NCI-H69 (cell line): ENCODE results near the gene PARP3.
"Not testable (repeated sequence)": the region's sequence is repeated elsewhere in the genome, so short reads cannot be mapped to it uniquely, and the experiment has no call there.

Experiments
- DNase-seq: peaks from one replicate; lab custom pipeline; 2025; lab: John Stamatoyannopoulos, UW

The PARP3 gene

GRCh38 chr3:51985063-51985462 lies 42.9 kb downstream of the PARP3 start:
- no peak for DNase-seq

DNA sequence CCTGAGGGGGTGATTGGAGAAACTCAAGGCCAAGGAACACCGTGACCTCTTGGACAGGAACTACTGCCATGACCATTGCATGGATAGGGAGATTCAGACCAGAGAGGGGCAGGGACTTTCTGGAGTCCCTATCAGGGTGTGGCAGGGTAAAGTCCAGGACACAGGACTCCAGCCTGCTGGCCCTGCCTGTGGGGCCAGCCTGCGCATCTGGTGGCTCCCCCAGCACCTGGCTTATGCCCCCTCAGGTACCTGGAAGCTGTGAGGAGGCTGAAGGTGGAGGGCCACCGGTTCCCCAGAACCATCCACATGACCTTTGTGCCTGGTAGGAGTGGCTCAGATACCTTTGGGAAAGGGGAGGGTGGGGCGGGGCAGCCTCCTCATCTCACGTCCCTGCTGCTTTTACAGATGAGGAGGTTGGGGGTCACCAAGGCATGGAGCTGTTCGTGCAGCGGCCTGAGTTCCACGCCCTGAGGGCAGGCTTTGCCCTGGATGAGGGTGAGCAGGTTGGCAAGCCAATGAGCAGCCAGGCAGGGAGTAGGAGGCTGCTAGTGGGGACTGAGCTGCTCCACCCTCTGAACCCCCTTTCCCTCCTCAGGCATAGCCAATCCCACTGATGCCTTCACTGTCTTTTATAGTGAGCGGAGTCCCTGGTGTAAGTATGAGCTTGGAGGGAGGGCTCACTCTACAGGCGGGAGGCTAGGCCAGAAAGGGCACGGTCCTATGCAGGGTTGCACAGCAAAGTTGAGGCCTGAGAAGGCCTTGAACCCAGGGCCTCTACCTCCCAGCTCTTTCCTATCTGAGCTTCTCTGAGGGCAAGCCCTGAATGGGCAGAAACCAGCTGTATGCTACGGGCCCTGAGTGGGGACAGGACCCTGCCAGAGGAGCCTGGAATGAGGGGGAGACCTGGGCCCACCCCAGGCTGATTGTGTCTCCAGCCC lies 44.1 kb downstream of the PARP3 start:
- no peak for DNase-seq

DNA sequence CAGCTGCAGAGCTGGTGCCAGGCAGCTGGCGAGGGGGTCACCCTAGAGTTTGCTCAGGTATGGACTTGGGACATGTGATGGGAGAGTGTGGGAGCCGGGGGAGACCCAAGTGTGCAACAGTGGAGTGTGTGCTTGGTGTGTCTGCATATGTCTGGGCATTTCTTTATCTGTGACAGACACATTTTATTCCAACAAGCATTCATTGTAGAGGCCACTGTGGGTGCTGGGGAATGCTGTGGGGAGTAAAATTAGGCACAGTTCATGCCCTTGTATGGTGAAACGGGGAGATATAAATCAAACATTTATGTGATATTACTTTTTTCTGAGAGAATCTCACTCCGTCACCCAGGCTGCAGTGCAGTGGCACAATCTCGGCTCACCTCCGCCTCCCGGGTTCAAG lies 45.4 kb downstream of the PARP3 start:
- DNase-seq: no peak

- DNase-seq: no peak
Measured at GRCh38 chr3:51988286-51989146, 46.4 kb downstream of the PARP3 start.

DNA sequence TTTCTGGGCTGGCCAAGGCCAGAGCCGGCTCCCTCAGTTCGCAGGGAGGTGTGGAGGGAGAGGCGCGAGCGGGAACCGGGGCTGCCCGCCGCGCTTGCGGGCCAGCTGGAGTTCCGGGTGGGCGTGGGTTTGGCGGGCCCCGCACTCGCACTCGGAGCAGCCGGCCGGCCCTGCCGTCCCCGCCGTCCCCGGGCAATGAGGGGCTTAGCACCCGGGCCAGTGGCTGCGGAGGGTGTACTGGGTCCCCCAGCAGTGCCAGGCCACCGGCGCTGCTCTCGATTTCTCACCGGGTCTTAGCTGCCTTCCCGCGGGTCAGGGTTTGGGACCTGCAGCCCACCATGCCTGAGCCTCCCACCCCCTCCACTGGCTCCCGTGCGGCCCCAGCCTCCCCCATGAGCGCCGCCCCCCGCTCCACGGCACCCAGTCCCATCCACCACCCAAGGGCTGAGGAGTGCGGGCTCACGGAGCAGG lies 48.4 kb downstream of the PARP3 start:
- not testable (repeated sequence) for DNase-seq

- DNase-seq: no peak
Measured at GRCh38 chr3:51992017-51992682, 50.0 kb downstream of the PARP3 start.

- not testable (repeated sequence) for DNase-seq
Measured at GRCh38 chr3:51993657-51994056, 51.5 kb downstream of the PARP3 start.

DNA sequence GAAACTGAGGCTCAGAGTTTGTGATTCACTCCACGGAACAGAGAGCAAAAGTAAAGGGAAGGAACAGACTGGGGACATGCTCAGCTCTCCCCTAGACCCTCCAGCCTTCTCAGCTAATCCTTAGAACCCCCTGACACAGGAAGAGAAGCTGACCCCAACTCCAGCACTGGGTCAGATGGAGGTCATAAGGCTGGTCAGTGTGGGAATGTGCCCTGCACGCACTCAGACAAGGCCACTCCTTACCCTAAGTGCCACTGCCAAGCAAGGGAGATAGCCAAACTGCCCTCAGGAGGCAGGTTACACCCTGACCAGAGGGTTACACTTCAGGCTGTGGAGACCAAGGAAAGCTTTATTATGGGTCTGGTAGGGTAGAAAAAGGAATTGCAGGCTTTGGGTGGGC lies 52.4 kb downstream of the PARP3 start:
- DNase-seq: no peak

GRCh38 chr3:51995346-51996163 lies 53.4 kb downstream of the PARP3 start, which contains the start of gene RPL29:
TSS of gene RPL29 (minus strand) at chr3:51995895. CDS start at chr3:51995461, 434 bp downstream.
- peak; percentile 92 for DNase-seq

GRCh38 chr3:51997172-51997571 lies 55.0 kb downstream of the PARP3 start:
- no peak for DNase-seq

GRCh38 chr3:51997935-51998596 lies 55.9 kb downstream of the PARP3 start:
- DNase-seq: peak; percentile 50
